Common myeloid progenitor, CD34-positive (primary cell): ENCODE results near the gene POU2F1.

Experiments
- CTCF ChIA-PET: fragments of 350-600 bp; sonication (Branson Sonifier 250); formaldehyde crosslinking; loops from one replicate; lab custom pipeline; 2021; ENCODE audit warnings: antibody characterized with exemption; lab: Charles Lee
- POLR2A ChIA-PET: fragments of 350-600 bp; sonication (Branson Sonifier 250); formaldehyde crosslinking; loops from one replicate; lab custom pipeline; 2021; ENCODE audit warnings: antibody characterized with exemption; lab: Charles Lee
- DNase-seq, 3 donors: peaks; one replicate each; pipeline versions ENCODE4 v3.0.0 to v3.0.0-alpha.2; 2013
- H3K27ac ChIP-seq, 2 experiments: 1 replicate in 1 of 2; 2 replicates in 1 of 2; pipeline ENCODE4 v1.7.0; 2013; ENCODE audit warnings: inconsistent platforms in 2 of 2, low read length in 2 of 2, mild to moderate bottlenecking in 2 of 2, low read depth in 1 of 2, moderate library complexity in 1 of 2; ENCODE audit not compliant: severe bottlenecking in 2 of 2, insufficient read depth in 1 of 2, poor library complexity in 1 of 2
- H3K27me3 ChIP-seq, 5 experiments: replicated peaks in 2 of 5; 1 replicate in 3 of 5; 2 replicates in 2 of 5; pipeline versions ENCODE4 v1.6.1 to v1.7.0; 2013; ENCODE audit warnings: low read length in 4 of 5, mild to moderate bottlenecking in 2 of 5, moderate library complexity in 2 of 5, inconsistent platforms in 1 of 5; ENCODE audit not compliant: insufficient read depth in 5 of 5, control insufficient read depth in 4 of 5
- H3K36me3 ChIP-seq, 4 experiments: 1 replicate in 2 of 4; 2 replicates in 2 of 4; pipeline versions ENCODE4 v1.6.1 to v1.7.0; 2013; ENCODE audit warnings: low read length in 3 of 4, control low read depth in 1 of 4, mild to moderate bottlenecking in 1 of 4; ENCODE audit not compliant: control insufficient read depth in 4 of 4, insufficient read depth in 4 of 4
- H3K4me1 ChIP-seq, 4 experiments: 1 replicate in 3 of 4; 2 replicates in 1 of 4; pipeline versions ENCODE4 v1.6.1 to v1.7.1; 2013; ENCODE audit warnings: low read length in 3 of 4, mild to moderate bottlenecking in 3 of 4, control low read depth in 1 of 4, inconsistent platforms in 1 of 4, moderate library complexity in 1 of 4; ENCODE audit not compliant: control insufficient read depth in 4 of 4, insufficient read depth in 4 of 4; ENCODE audit errors: control extremely low read depth in 1 of 4
- H3K4me3 ChIP-seq, 7 experiments: 1 replicate in 4 of 7; 2 replicates in 3 of 7; pipeline versions ENCODE4 v1.5.1 to v1.7.0; 2013; ENCODE audit warnings: mild to moderate bottlenecking in 7 of 7, low read length in 6 of 7, moderate library complexity in 6 of 7, inconsistent platforms in 2 of 7, low read depth in 2 of 7, control low read depth in 1 of 7; ENCODE audit not compliant: insufficient read depth in 4 of 7, control insufficient read depth in 1 of 7; ENCODE audit errors: extremely low read depth in 1 of 7
- H3K9me3 ChIP-seq, 5 experiments: 1 replicate in 4 of 5; 2 replicates in 1 of 5; pipeline versions ENCODE4 v1.6.1 to v1.7.1; 2013; ENCODE audit warnings: low read length in 4 of 5, mild to moderate bottlenecking in 2 of 5, inconsistent platforms in 1 of 5, low read depth in 1 of 5, moderate library complexity in 1 of 5; ENCODE audit not compliant: control insufficient read depth in 4 of 5, insufficient read depth in 2 of 5; ENCODE audit errors: control extremely low read depth in 1 of 5
- WGBS: methylation state at CpG from one replicate; pipeline ENCODE4 v1.1.5; 2013; ENCODE audit not compliant: insufficient coverage; 5-methylcytosine and 5-hydroxymethylcytosine counted together

Gene POU2F1

DNA sequence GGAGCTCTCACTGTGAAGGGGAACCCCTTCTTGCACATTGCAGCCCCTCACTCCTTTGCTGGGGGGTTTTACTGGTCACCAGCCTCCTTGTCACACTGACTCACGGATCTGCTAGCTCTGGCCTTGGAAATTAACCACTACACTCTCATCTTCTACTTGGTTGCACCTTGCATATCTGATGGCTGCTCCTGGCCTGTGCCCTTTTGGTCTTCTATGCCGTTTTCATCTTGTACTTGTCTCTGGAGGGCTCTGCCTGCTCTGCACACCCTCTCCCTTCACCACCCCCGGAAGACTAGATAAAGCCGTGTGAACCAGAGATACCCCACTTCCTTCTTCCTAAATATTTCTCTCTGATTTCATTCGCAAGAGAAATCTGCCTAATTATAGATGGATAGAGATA lies 253.1 kb downstream of the POU2F1 start:
- Histone ChIP-seq H3K4me1 (no peaks in the 10 kb centered on the region), H3K9me3 (no peaks in the 10 kb centered on the region), H3K27ac (no peak overlapping the region), H3K27me3 (no peaks in the 10 kb centered on the region), H3K4me3 (no peak overlapping the region), H3K36me3 (no peaks in the 10 kb centered on the region)
- ChIA-PET CTCF (interaction anchor here (1.0 kb wide), 1 partner anchor 17 kb away, joined by 3 read pairs; no protein-coding TSS in a partner anchor), POLR2A (no interaction called here)
- WGBS = 71% methylated on average over 4 of the region's 5 CpGs
- peak in 1 of 3 donors; percentile 11 for DNase-seq

DNA sequence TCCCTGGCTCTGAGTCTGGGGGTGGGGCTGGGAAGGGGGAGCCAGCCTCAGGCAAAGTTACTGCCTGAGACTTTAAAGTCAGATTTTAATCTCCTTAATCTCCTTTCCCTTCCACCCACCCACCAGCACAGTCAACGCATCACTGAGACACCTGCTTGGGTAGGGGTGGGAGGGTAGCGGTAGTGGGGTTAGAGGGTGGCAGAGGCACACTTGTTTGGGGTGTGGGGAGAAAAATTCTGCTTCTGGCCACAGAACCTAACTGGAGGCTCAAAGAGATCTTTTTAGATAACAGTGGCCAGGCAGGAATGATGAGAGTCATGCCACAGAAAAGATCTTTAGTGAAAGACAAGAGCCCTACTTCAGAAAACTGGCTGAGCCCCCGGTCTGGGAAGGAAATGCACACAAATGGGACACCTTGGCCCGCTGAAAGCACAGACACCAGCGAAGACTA lies 253.5 kb downstream of the POU2F1 start:
- Histone ChIP-seq H3K4me1 (no peaks in the 10 kb centered on the region), H3K27me3 (no peaks in the 10 kb centered on the region), H3K27ac (no peak overlapping the region), H3K36me3 (no peaks in the 10 kb centered on the region), H3K4me3 (no peak overlapping the region), H3K9me3 (no peaks in the 10 kb centered on the region)
- DNase-seq = peak in 1 of 3 donors; percentile 8
- WGBS = 96% methylated on average over 3 of the region's 5 CpGs
- CTCF ChIA-PET = no interaction called here
- POLR2A ChIA-PET = no interaction called here

DNA sequence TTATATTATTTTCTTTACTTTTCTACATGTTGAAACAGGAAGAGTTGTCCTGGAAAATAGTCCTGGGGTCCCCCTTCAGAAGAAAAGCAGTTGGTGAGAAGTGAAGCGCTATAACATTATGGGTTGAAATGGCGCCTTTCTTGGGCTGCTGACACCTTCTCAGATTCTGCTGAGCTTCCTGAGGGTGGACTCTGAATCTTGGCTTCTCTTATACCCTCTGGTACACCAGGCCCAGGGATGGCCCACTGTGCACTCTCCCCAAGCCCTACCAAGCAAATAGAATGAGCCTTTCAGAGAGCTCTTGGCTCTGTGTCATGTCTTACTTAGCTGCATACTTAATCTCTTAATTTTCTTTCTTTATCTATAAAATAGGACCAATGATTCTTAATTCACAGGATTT lies 255.4 kb downstream of the POU2F1 start:
- H3K4me3 ChIP-seq = no peak overlapping the region
- CTCF ChIA-PET = interaction anchor here (1.2 to 1.3 kb wide), 2 partner anchors 18 to 57 kb away, joined by 3 to 4 read pairs; no protein-coding TSS in a partner anchor
- no peaks in the 10 kb centered on the region for H3K27me3 ChIP-seq
- no peaks in the 10 kb centered on the region for H3K36me3 ChIP-seq
- no peak overlapping the region for H3K27ac ChIP-seq
- no peak for DNase-seq
- no peaks in the 10 kb centered on the region for H3K4me1 ChIP-seq
- no CpG with 5 or more reads among the region's 2 CpGs for WGBS
- H3K9me3 ChIP-seq = no peaks in the 10 kb centered on the region
- POLR2A ChIA-PET = no interaction called here
